IMR-90 (cell line): ENCODE results near the gene ZFP57. TPM values are rescaled to one million over a fixed set of nuclear protein-coding genes. Genes with fewer than 3 reads are reported as not detected.

Experiments
- ATAC-seq: fragments of 200-7000 bp; cut with Tn5 transposase; 2 replicates; pipeline ENCODE4 v1.9.1; 2020; ENCODE audit warnings: low read depth, mild to moderate bottlenecking, moderate library complexity
- BruUV-seq: library from RNA; stranded (reverse); fragments of 400-500 nt; replicated peaks from 2 replicates; lab custom pipeline; 2021; lab: Mats Ljungman, UMichigan
- CTCF ChIA-PET: fragments of 300-600 bp; formaldehyde crosslinking; extraction: SDS; loops from one replicate; lab custom pipeline; 2021; ENCODE audit warnings: antibody characterized with exemption; lab: Yijun Ruan, JAX
- POLR2A ChIA-PET: fragments of 300-600 bp; sonication (Branson Sonifier 250); formaldehyde crosslinking; loops from one replicate; lab custom pipeline; 2022; ENCODE audit warnings: antibody characterized with exemption; ENCODE audit not compliant: unreplicated experiment; lab: Charles Lee
- DNase-seq: peaks from one replicate; pipeline ENCODE4 v3.0.0; 2013
- H2AFZ ChIP-seq: replicated peaks from 2 replicates; pipeline ENCODE3; 2013; ENCODE audit warnings: low read length, mild to moderate bottlenecking; ENCODE audit not compliant: poor library complexity
- H2AK5ac ChIP-seq: 2 replicates; pipeline ENCODE4 v1.6.1; 2013; ENCODE audit warnings: low read depth, low read length, inconsistent platforms
- H2AK9ac ChIP-seq: replicated peaks from 2 replicates; pipeline ENCODE3; 2013; ENCODE audit warnings: mild to moderate bottlenecking, low read depth, low read length, moderate library complexity; ENCODE audit not compliant: poor library complexity
- H2BK120ac ChIP-seq: 2 replicates; pipeline ENCODE4 v1.6.1; 2013; ENCODE audit warnings: low read depth, low read length, inconsistent platforms
- H2BK15ac ChIP-seq: 3 replicates; pipeline ENCODE4 v1.6.1; 2013; ENCODE audit warnings: low read depth, low read length, inconsistent platforms
- H2BK20ac ChIP-seq: 2 replicates; pipeline ENCODE4 v1.6.1; 2013; ENCODE audit warnings: low read depth, mild to moderate bottlenecking, inconsistent platforms, low read length, moderate library complexity
- H2BK5ac ChIP-seq: 2 replicates; pipeline ENCODE4 v1.6.1; 2013; ENCODE audit warnings: mild to moderate bottlenecking, low read depth, low read length, inconsistent platforms; ENCODE audit not compliant: poor library complexity, severe bottlenecking
- H3K14ac ChIP-seq: replicated peaks from 2 replicates; pipeline ENCODE4 v1.6.1; 2013; ENCODE audit warnings: low read depth, low read length, inconsistent platforms
- H3K18ac ChIP-seq: 2 replicates; pipeline ENCODE4 v1.6.1; 2013; ENCODE audit warnings: low read depth, low read length, control low read depth
- H3K23ac ChIP-seq: 2 replicates; pipeline ENCODE4 v1.6.1; 2013; ENCODE audit warnings: low read depth, low read length, inconsistent platforms
- H3K27ac ChIP-seq: 2 replicates; pipeline ENCODE4 v1.5.1; 2013; ENCODE audit warnings: mild to moderate bottlenecking, control low read depth, low read length; ENCODE audit not compliant: insufficient read depth
- H3K27me3 ChIP-seq: 2 replicates; pipeline ENCODE4 v1.6.1; 2013; ENCODE audit warnings: low read length; ENCODE audit not compliant: control insufficient read depth, insufficient read depth
- H3K36me3 ChIP-seq: 2 replicates; pipeline ENCODE4 v1.6.1; 2013; ENCODE audit warnings: low read length, mixed read lengths; ENCODE audit not compliant: control insufficient read depth, insufficient read depth
- H3K4ac ChIP-seq: 2 replicates; pipeline ENCODE4 v1.6.1; 2013; ENCODE audit warnings: low read depth, low read length, inconsistent platforms
- H3K4me1 ChIP-seq: 2 replicates; pipeline ENCODE4 v1.6.1; 2013; ENCODE audit warnings: low read length, mixed read lengths; ENCODE audit not compliant: control insufficient read depth, insufficient read depth
- H3K4me2 ChIP-seq: 2 replicates; pipeline ENCODE4 v1.6.1; 2013; ENCODE audit warnings: low read depth, mild to moderate bottlenecking, control low read depth, low read length, moderate library complexity
- H3K4me3 ChIP-seq: 2 replicates; pipeline ENCODE4 v1.5.1; 2013; ENCODE audit warnings: low read depth, mild to moderate bottlenecking, control low read depth, low read length, moderate library complexity; ENCODE audit not compliant: insufficient read depth
- H3K56ac ChIP-seq: 2 replicates; pipeline ENCODE4 v1.6.1; 2013; ENCODE audit warnings: low read length, inconsistent platforms; ENCODE audit not compliant: insufficient read depth; ENCODE audit errors: extremely low read depth
- H3K79me1 ChIP-seq, 2 experiments: 2 replicates each; pipeline ENCODE4 v1.6.1; 2013; ENCODE audit warnings: low read length in 2 of 2, inconsistent platforms in 1 of 2, low read depth in 1 of 2
- H3K9ac ChIP-seq: 2 replicates; pipeline ENCODE4 v1.6.1; 2013; ENCODE audit warnings: low read depth, low read length, control low read depth
- H3K9me1 ChIP-seq: 2 replicates; pipeline ENCODE4 v1.6.1; 2013; ENCODE audit warnings: low read length, inconsistent platforms; ENCODE audit not compliant: insufficient read depth
- H3K9me3 ChIP-seq: 2 replicates; pipeline ENCODE4 v1.6.1; 2013; ENCODE audit warnings: low read length; ENCODE audit not compliant: control insufficient read depth, insufficient read depth
- H4K20me1 ChIP-seq: 2 replicates; pipeline ENCODE4 v1.6.1; 2013; ENCODE audit warnings: low read length, inconsistent platforms; ENCODE audit not compliant: insufficient read depth
- H4K5ac ChIP-seq: 2 replicates; pipeline ENCODE4 v1.6.1; 2013; ENCODE audit warnings: mild to moderate bottlenecking, low read depth, low read length, control low read depth
- H4K8ac ChIP-seq, 2 experiments: 2 replicates each; pipeline ENCODE4 v1.6.1; 2013; ENCODE audit warnings: low read depth in 2 of 2, low read length in 2 of 2, control low read depth in 1 of 2, inconsistent platforms in 1 of 2
- H4K91ac ChIP-seq: 2 replicates; pipeline ENCODE4 v1.6.1; 2013; ENCODE audit warnings: low read depth, low read length, inconsistent platforms; ENCODE audit not compliant: insufficient read depth
- CEBPB ChIP-seq: IDR thresholded peaks from 2 replicates; pipeline ENCODE4 v1.6.1; 2012; ENCODE audit warnings: low read depth, low read length, improper control_type of control experiment
- CHD1 ChIP-seq: IDR thresholded peaks from 2 replicates; pipeline ENCODE4 v1.6.1; 2012; ENCODE audit warnings: low read depth, low read length, improper control_type of control experiment
- MAZ ChIP-seq: IDR thresholded peaks from 2 replicates; pipeline ENCODE4 v1.6.1; 2012; ENCODE audit warnings: low read depth, mild to moderate bottlenecking, low read length, improper control_type of control experiment, moderate library complexity, borderline replicate concordance
- MXI1 ChIP-seq: IDR thresholded peaks from 2 replicates; pipeline ENCODE4 v1.6.1; 2012; ENCODE audit warnings: low read depth, mild to moderate bottlenecking, low read length, moderate library complexity, borderline replicate concordance
- RCOR1 ChIP-seq: IDR thresholded peaks from 2 replicates; pipeline ENCODE4 v1.6.1; 2012; ENCODE audit warnings: mild to moderate bottlenecking, low read length, improper control_type of control experiment; ENCODE audit not compliant: insufficient replicate concordance
- WGBS, 2 experiments: methylation state at CpG; one replicate each; pipeline versions ENCODE4 v1.1.5 to v1.1.7; 2013; ENCODE audit warnings: missing lambda C conversion rate in 2 of 2; ENCODE audit not compliant: insufficient read length in 1 of 2; ENCODE audit errors: extremely low coverage in 2 of 2; 5-methylcytosine and 5-hydroxymethylcytosine counted together
- dilution Hi-C: fragments of 300-500 bp; cut with HindIII; formaldehyde crosslinking; loops from one replicate; pipeline ENCODE4 v1.14.3; 2018; ENCODE audit warnings: low sequenced_read_pairs; ENCODE audit not compliant: unreplicated experiment
- in situ Hi-C: fragments of 300-500 bp; cut with MboI; formaldehyde crosslinking; loops from 3 replicates; pipeline ENCODE4 v1.14.3; 2019; ENCODE audit warnings: low sequenced_read_pairs, inconsistent platforms, mixed read lengths
- intact Hi-C: fragments of 100-400 bp; cut with micrococcal nuclease; formaldehyde crosslinking; loops from 2 replicates; pipeline ENCODE4 v1.10.0; 2022
- polyA plus RNA-seq, 3 experiments: library from polyadenylated mRNA; depleted of rRNA; stranded (reverse); fragments of >200 nt; gene quantifications; 2 replicates each; pipeline ENCODE4 v1.2.3, GENCODE V29; 2012; ENCODE audit warnings: low replicate concordance in 1 of 3
- total RNA-seq: library from RNA; depleted of rRNA; stranded (reverse); fragments of >200 nt; gene quantifications from 2 replicates; pipeline ENCODE4 v1.2.3, GENCODE V29; 2012
- TF ChIP-seq, protein P1 (sequence below): conservative IDR thresholded peaks from 2 replicates; pipeline ENCODE4 v1.5.1; 2012; ENCODE audit warnings: mild to moderate bottlenecking, low read depth, low read length, improper control_type of control experiment
- TF ChIP-seq, protein P2 (sequence below): fragments of 150-350 bp; IDR thresholded peaks from 2 replicates; pipeline ENCODE4 v1.6.1; 2016; ENCODE audit warnings: low read depth, mild to moderate bottlenecking, low read length, moderate library complexity, borderline replicate concordance

The ZFP57 gene
- total and polyA plus RNA-seq, 2 of the 4 experiments (the other 2 are of a cell fraction), result not detected

DNA sequence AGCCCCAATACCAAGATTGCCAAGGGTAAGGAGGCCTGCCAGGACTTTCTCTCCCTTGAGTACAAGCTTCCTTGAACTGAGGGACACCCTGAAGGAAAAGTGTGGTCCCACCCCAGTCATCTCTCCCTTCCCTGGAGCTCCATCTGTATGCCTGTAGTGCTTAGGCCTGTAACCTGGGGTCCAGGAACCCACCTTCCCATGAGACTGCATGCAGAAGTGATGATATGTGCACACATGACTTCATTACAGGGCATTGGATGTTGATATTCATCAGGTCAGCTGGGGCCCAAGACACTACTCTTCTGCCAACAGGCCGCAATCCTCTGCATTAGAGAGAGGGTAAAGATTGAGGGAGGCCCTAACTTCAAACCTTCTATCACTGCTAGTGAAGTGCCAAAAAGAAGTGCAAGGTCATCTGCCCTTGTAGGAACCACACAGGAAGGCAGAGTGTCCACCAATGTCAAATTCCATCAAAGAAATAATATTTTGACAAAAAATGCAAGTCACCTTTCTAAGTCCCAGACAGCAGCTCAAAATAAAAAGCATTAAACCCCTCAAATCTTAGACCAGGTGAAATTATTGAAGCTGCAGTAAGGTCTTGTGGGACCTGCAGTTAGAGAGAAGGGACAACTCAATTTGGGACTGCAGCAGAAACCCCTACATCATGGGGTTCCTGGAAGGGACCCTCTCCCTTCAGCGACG is 47.4 kb upstream of the ZFP57 start:
- Histone ChIP-seq H3K36me3 (no peaks in the 10 kb centered on the region), H4K8ac (no peak overlapping the region), H4K91ac (no peak overlapping the region), H3K27ac (no peak overlapping the region), H3K79me1 (no peaks in the 10 kb centered on the region), H3K23ac (no peak overlapping the region), H2BK15ac (no peak overlapping the region), H3K4ac (no peak overlapping the region), H2AFZ (no peak overlapping the region), H2BK20ac (no peak overlapping the region), H2BK5ac (no peak overlapping the region), H2BK120ac (no peak overlapping the region), H4K20me1 (no peaks in the 10 kb centered on the region), H3K18ac (no peak overlapping the region), H3K27me3 (peaks cover 20% of the 10 kb centered on the region), H3K4me3 (no peak overlapping the region), H2AK5ac (no peak overlapping the region), H3K56ac (no peak overlapping the region), H3K9me3 (no peaks in the 10 kb centered on the region), H3K4me2 (no peak overlapping the region), H3K4me1 (no peaks in the 10 kb centered on the region; the same call in 1 of the 2 replicates), H2AK9ac (no peak overlapping the region), H4K5ac (no peak overlapping the region), H3K9ac (no peak overlapping the region), H3K14ac (no peak overlapping the region), H3K9me1 (no peaks in the 10 kb centered on the region)
- ATAC-seq (no peak), DNase-seq (no peak)
- BruUV-seq, result no TSS peak
- no peak for TF ChIP-seq CEBPB
- no peak for TF ChIP-seq MXI1
- TF ChIP-seq, protein P1, sequence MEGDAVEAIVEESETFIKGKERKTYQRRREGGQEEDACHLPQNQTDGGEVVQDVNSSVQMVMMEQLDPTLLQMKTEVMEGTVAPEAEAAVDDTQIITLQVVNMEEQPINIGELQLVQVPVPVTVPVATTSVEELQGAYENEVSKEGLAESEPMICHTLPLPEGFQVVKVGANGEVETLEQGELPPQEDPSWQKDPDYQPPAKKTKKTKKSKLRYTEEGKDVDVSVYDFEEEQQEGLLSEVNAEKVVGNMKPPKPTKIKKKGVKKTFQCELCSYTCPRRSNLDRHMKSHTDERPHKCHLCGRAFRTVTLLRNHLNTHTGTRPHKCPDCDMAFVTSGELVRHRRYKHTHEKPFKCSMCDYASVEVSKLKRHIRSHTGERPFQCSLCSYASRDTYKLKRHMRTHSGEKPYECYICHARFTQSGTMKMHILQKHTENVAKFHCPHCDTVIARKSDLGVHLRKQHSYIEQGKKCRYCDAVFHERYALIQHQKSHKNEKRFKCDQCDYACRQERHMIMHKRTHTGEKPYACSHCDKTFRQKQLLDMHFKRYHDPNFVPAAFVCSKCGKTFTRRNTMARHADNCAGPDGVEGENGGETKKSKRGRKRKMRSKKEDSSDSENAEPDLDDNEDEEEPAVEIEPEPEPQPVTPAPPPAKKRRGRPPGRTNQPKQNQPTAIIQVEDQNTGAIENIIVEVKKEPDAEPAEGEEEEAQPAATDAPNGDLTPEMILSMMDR, result no peak
- no peak for TF ChIP-seq MAZ
- TF ChIP-seq, protein P2, sequence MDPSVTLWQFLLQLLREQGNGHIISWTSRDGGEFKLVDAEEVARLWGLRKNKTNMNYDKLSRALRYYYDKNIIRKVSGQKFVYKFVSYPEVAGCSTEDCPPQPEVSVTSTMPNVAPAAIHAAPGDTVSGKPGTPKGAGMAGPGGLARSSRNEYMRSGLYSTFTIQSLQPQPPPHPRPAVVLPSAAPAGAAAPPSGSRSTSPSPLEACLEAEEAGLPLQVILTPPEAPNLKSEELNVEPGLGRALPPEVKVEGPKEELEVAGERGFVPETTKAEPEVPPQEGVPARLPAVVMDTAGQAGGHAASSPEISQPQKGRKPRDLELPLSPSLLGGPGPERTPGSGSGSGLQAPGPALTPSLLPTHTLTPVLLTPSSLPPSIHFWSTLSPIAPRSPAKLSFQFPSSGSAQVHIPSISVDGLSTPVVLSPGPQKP, result no peak
- TF ChIP-seq CHD1, result no peak
- TF ChIP-seq RCOR1, result no peak
- dilution Hi-C loops (no loop called here), in situ Hi-C loops (loop anchor here (25.0 kb wide), 1 partner anchor 284 kb away; no protein-coding TSS in a partner anchor), intact Hi-C loops (no loop called here)
- WGBS, 2 experiments, result no CpG with 5 or more reads among the region's 3 CpGs
- ChIA-PET CTCF (no interaction called here), POLR2A (no interaction called here)
